MM.1S (cell line): Measurements from ENCODE around the gene TMC1.

Experiments used
- DNase-seq: peaks from one replicate; pipeline ENCODE4 v3.0.0-alpha.2; 2015
- H2AFZ ChIP-seq: fragments of 300-600 bp; sonication (generic); 2 replicates; pipeline ENCODE4 v1.6.0; 2016; ENCODE audit warnings: antibody characterized with exemption, low read length
- H3F3A ChIP-seq: fragments of 300-600 bp; sonication (generic); 2 replicates; pipeline ENCODE4 v1.6.1; 2016; ENCODE audit warnings: mild to moderate bottlenecking, antibody characterized with exemption, low read length, moderate library complexity, mixed read lengths; ENCODE audit not compliant: insufficient read depth
- H3K27ac ChIP-seq: fragments of 300-600 bp; sonication (generic); 2 replicates; pipeline ENCODE4 v1.5.1; 2016; ENCODE audit warnings: mild to moderate bottlenecking, low read length
- H3K27me3 ChIP-seq: fragments of 300-600 bp; sonication (generic); replicated peaks from 2 replicates; pipeline ENCODE4 v1.6.0; 2016; ENCODE audit warnings: low read length; ENCODE audit not compliant: insufficient read depth
- H3K36me3 ChIP-seq: fragments of 300-600 bp; sonication (generic); replicated peaks from 2 replicates; pipeline ENCODE4 v1.6.1; 2016; ENCODE audit warnings: mild to moderate bottlenecking, low read length, mixed read lengths; ENCODE audit not compliant: insufficient read depth
- H3K4me1 ChIP-seq: fragments of 300-600 bp; sonication (generic); 2 replicates; pipeline ENCODE4 v1.6.1; 2016; ENCODE audit warnings: low read length, mixed read lengths
- H3K4me2 ChIP-seq: fragments of 300-600 bp; sonication (generic); 2 replicates; pipeline ENCODE4 v1.6.0; 2016; ENCODE audit warnings: low read depth, low read length
- H3K4me3 ChIP-seq: fragments of 300-600 bp; sonication (generic); 2 replicates; pipeline ENCODE4 v1.5.1; 2016; ENCODE audit warnings: low read length, mixed read lengths
- H3K79me2 ChIP-seq: fragments of 300-600 bp; sonication (generic); 2 replicates; pipeline ENCODE4 v1.6.1; 2016; ENCODE audit warnings: mixed run types, low read length, mixed read lengths
- H3K9ac ChIP-seq: fragments of 300-600 bp; sonication (generic); 2 replicates; pipeline ENCODE4 v1.6.1; 2016; ENCODE audit warnings: low read length, mixed read lengths
- H3K9me2 ChIP-seq: fragments of 300-600 bp; sonication (generic); replicated peaks from 2 replicates; pipeline ENCODE4 v1.6.1; 2016; ENCODE audit warnings: mild to moderate bottlenecking, low read length, mixed read lengths; ENCODE audit not compliant: insufficient read depth
- H3K9me3 ChIP-seq: fragments of 300-600 bp; sonication (generic); replicated peaks from 2 replicates; pipeline ENCODE4 v1.6.1; 2016; ENCODE audit warnings: mild to moderate bottlenecking, low read length, mixed read lengths; ENCODE audit not compliant: insufficient read depth
- H4K20me1 ChIP-seq: fragments of 300-600 bp; sonication (generic); 2 replicates; pipeline ENCODE4 v1.6.1; 2016; ENCODE audit warnings: mild to moderate bottlenecking, low read length, moderate library complexity, mixed read lengths; ENCODE audit not compliant: insufficient read depth
- CTCF ChIP-seq: fragments of 300-600 bp; sonication (generic); IDR thresholded peaks from 2 replicates; pipeline ENCODE4 v1.5.1; 2016; ENCODE audit warnings: antibody characterized with exemption, low read length, mixed read lengths
- EZH2 ChIP-seq: fragments of 300-600 bp; sonication (generic); optimal IDR thresholded peaks from 2 replicates; pipeline ENCODE3; 2017; ENCODE audit warnings: low read depth, mild to moderate bottlenecking, antibody characterized with exemption, low read length, mixed read lengths
- EZH2phosphoT487 ChIP-seq: fragments of 300-600 bp; sonication (generic); IDR thresholded peaks from 2 replicates; pipeline ENCODE4 v1.6.1; 2018; ENCODE audit warnings: antibody characterized with exemption, low read length

TMC1 gene

GRCh38 chr9:72590824-72591223 lies 69.4 kb downstream of the TMC1 start:
- no peaks in the 10 kb centered on the region for H3K9me3 ChIP-seq

GRCh38 chr9:72592502-72593403 lies 71.3 kb downstream of the TMC1 start:
- H3K4me2 ChIP-seq, result no peak overlapping the region
- no peak overlapping the region for H3K27ac ChIP-seq
- H2AFZ ChIP-seq, result no peak overlapping the region
- no peaks in the 10 kb centered on the region for H3F3A ChIP-seq
- no peaks in the 10 kb centered on the region for H3K9me2 ChIP-seq
- no peak overlapping the region for H3K9ac ChIP-seq
- H3K36me3 ChIP-seq, result no peaks in the 10 kb centered on the region
- no peaks in the 10 kb centered on the region for H4K20me1 ChIP-seq
- DNase-seq, result peak; percentile 51
- TF ChIP-seq EZH2, result no peak
- no peak for TF ChIP-seq EZH2phosphoT487
- peak; percentile 83 for TF ChIP-seq CTCF
- H3K4me1 ChIP-seq, result no peaks in the 10 kb centered on the region
- no peak overlapping the region for H3K4me3 ChIP-seq
- no peaks in the 10 kb centered on the region for H3K9me3 ChIP-seq
- H3K79me2 ChIP-seq, result no peaks in the 10 kb centered on the region
- H3K27me3 ChIP-seq, result no peaks in the 10 kb centered on the region

More at GRCh38 chr9:72590824-72591223, 69.4 kb downstream of the TMC1 start:
- Histone ChIP-seq H2AFZ (no peak overlapping the region), H3K4me1 (no peaks in the 10 kb centered on the region), H3K9me2 (no peaks in the 10 kb centered on the region), H3K79me2 (no peaks in the 10 kb centered on the region), H3K27ac (no peak overlapping the region), H3K4me2 (no peak overlapping the region), H3K9ac (no peak overlapping the region), H3K27me3 (no peaks in the 10 kb centered on the region), H3K4me3 (no peak overlapping the region), H3K36me3 (no peaks in the 10 kb centered on the region), H4K20me1 (no peaks in the 10 kb centered on the region), H3F3A (no peaks in the 10 kb centered on the region)
- DNase-seq, result no peak
- TF ChIP-seq EZH2phosphoT487 (no peak), EZH2 (no peak)

GRCh38 chr9:72596451-72597180 lies 75.2 kb downstream of the TMC1 start:
- no peak overlapping the region for H3K27ac ChIP-seq
- H3K27me3 ChIP-seq, result no peaks in the 10 kb centered on the region
- no peaks in the 10 kb centered on the region for H3K79me2 ChIP-seq
- H3K9me3 ChIP-seq, result no peaks in the 10 kb centered on the region
- no peak for DNase-seq
- no peak overlapping the region for H2AFZ ChIP-seq
- no peaks in the 10 kb centered on the region for H3F3A ChIP-seq
- H3K9me2 ChIP-seq, result no peaks in the 10 kb centered on the region
- no peaks in the 10 kb centered on the region for H3K4me1 ChIP-seq
- TF ChIP-seq EZH2, result no peak
- no peak for TF ChIP-seq CTCF
- TF ChIP-seq EZH2phosphoT487, result no peak
- H3K4me2 ChIP-seq, result no peak overlapping the region
- H4K20me1 ChIP-seq, result no peaks in the 10 kb centered on the region
- no peak overlapping the region for H3K9ac ChIP-seq
- no peak overlapping the region for H3K4me3 ChIP-seq
- H3K36me3 ChIP-seq, result no peaks in the 10 kb centered on the region

- Histone ChIP-seq H2AFZ (no peak overlapping the region), H3F3A (no peaks in the 10 kb centered on the region), H3K4me2 (no peak overlapping the region), H3K27ac (no peak overlapping the region), H3K4me1 (no peaks in the 10 kb centered on the region), H3K27me3 (no peaks in the 10 kb centered on the region), H3K9ac (no peak overlapping the region), H3K36me3 (no peaks in the 10 kb centered on the region), H3K9me3 (no peaks in the 10 kb centered on the region), H4K20me1 (no peaks in the 10 kb centered on the region), H3K4me3 (no peak overlapping the region), H3K79me2 (no peaks in the 10 kb centered on the region), H3K9me2 (no peaks in the 10 kb centered on the region)
- DNase-seq, result no peak
- TF ChIP-seq EZH2 (no peak), EZH2phosphoT487 (no peak), CTCF (no peak)
Observed at GRCh38 chr9:72597181-72597517, 75.7 kb downstream of the TMC1 start.
